Testis (tissue), 3 donors: ENCODE data around the gene PHLDA1. TPM values are rescaled to one million over a fixed set of nuclear protein-coding genes. Genes with fewer than 3 reads are reported as not detected.

Experiments used
- DNase-seq: peaks from one replicate; pipeline ENCODE4 v3.0.0-alpha.2; 2019
- H3K27ac ChIP-seq, 2 donors: fragments of 200-600 bp; sonication (generic); one replicate each; pipeline ENCODE4 v1.5.1; 2019
- H3K27me3 ChIP-seq: fragments of 200-600 bp; sonication (generic); one replicate; pipeline ENCODE4 v1.5.1; 2019
- H3K36me3 ChIP-seq: fragments of 200-600 bp; sonication (generic); one replicate; pipeline ENCODE4 v1.5.1; 2017; ENCODE audit warnings: low read depth; ENCODE audit errors: missing control alignments
- H3K4me1 ChIP-seq: fragments of 200-600 bp; sonication (generic); one replicate; pipeline ENCODE4 v1.5.1; 2019
- H3K4me3 ChIP-seq, 2 donors: fragments of 200-600 bp; sonication (generic); one replicate each; pipeline ENCODE4 v1.5.1; 2017 to 2019
- H3K9me3 ChIP-seq: fragments of 200-600 bp; sonication (generic); one replicate; pipeline ENCODE4 v1.5.1; 2017
- CTCF ChIP-seq, 3 experiments: fragments of 450-650 bp in 2 of 3; fragments of 200-600 bp in 1 of 3; sonication (generic) in 1 of 3; IDR thresholded peaks; one replicate each; pipeline ENCODE4 v1.5.1; 2016 to 2019; ENCODE audit warnings: antibody characterized with exemption in 3 of 3, mild to moderate bottlenecking in 2 of 3, moderate library complexity in 1 of 3
- POLR2A ChIP-seq: fragments of 450-650 bp; IDR thresholded peaks from one replicate; pipeline ENCODE4 v1.6.1; 2017; ENCODE audit warnings: antibody characterized with exemption, mild to moderate bottlenecking, moderate library complexity
- WGBS, 2 donors: methylation state at CpG; one replicate each; pipeline ENCODE4 v1.1.5; 2018; 5-methylcytosine and 5-hydroxymethylcytosine counted together
- intact Hi-C: fragments of 100-400 bp; cut with DNase I; formaldehyde crosslinking; loops from one replicate; pipeline ENCODE4 v1.15.1; 2023; ENCODE audit warnings: low total_unique reads
- polyA plus RNA-seq: library from polyadenylated mRNA; stranded (reverse); fragments of 350-450 nt; fragmentation: Illumina TruSeq; extraction: RNeasy Lipid Tissue Mini Kit (QIAGEN cat#74804); gene quantifications from one replicate; pipeline ENCODE4 v1.2.3, GENCODE V29; 2014; ENCODE audit warnings: low read depth, low replicate concordance; ENCODE audit not compliant: insufficient read depth
- total RNA-seq, 2 donors: library from RNA; depleted of rRNA; stranded (reverse); fragments of >200 nt; gene quantifications; one replicate each; pipeline ENCODE4 v1.2.3, GENCODE V29; 2016

PHLDA1 gene
- total and polyA plus RNA-seq, 3 donors from 2014 or later = 7.7 to 10.9 (median 8.2) TPM

- 89 to 92% methylated on average over 4 of the region's 4 CpGs for WGBS, 2 donors
- H3K4me3 ChIP-seq = no peak overlapping the region
- no peaks in the 10 kb centered on the region for H3K36me3 ChIP-seq
- no peak for DNase-seq
- no peaks in the 10 kb centered on the region for H3K27me3 ChIP-seq
- no peak for TF ChIP-seq CTCF (IDR thresholded peaks at IDR 0.05)
- no peak for TF ChIP-seq POLR2A
- intact Hi-C loops = no loop called here
- H3K27ac ChIP-seq = no peak overlapping the region
- H3K4me1 ChIP-seq = no peaks in the 10 kb centered on the region
- no peaks in the 10 kb centered on the region for H3K9me3 ChIP-seq
These were observed 18.1 kb upstream of the PHLDA1 start for GRCh38 chr12:76049575-76050251.

GRCh38 chr12:76047742-76048141 is 16.2 kb upstream of the PHLDA1 start:
- Histone ChIP-seq H3K9me3 (no peaks in the 10 kb centered on the region), H3K36me3 (no peaks in the 10 kb centered on the region)
- DNase-seq = no peak

GRCh38 chr12:76047060-76047459 is 15.5 kb upstream of the PHLDA1 start:
- Histone ChIP-seq H3K27ac (no peak overlapping the region), H3K4me1 (no peaks in the 10 kb centered on the region), H3K27me3 (no peaks in the 10 kb centered on the region), H3K36me3 (no peaks in the 10 kb centered on the region), H3K4me3 (no peak overlapping the region), H3K9me3 (no peaks in the 10 kb centered on the region)
- 95 to 98% methylated on average over 2 of the region's 2 CpGs for WGBS, 2 donors
- DNase-seq = no peak
- intact Hi-C loops = no loop called here
- no peak for TF ChIP-seq CTCF (IDR thresholded peaks at IDR 0.05)
- no peak for TF ChIP-seq POLR2A

More at GRCh38 chr12:76047742-76048141, 16.2 kb upstream of the PHLDA1 start:
- no peak for TF ChIP-seq POLR2A
- no peak overlapping the region for H3K4me3 ChIP-seq
- intact Hi-C loops = no loop called here
- WGBS, 2 donors = 89% methylated on average over 2 of the region's 2 CpGs
- H3K27me3 ChIP-seq = no peaks in the 10 kb centered on the region
- H3K27ac ChIP-seq = no peak overlapping the region
- no peaks in the 10 kb centered on the region for H3K4me1 ChIP-seq

- intact Hi-C loops = no loop called here
- WGBS, 2 donors = 96% methylated on average over 4 of the region's 4 CpGs
These were observed 11.8 kb upstream of the PHLDA1 start for GRCh38 chr12:76043377-76043776.

GRCh38 chr12:76042147-76042546 is 10.6 kb upstream of the PHLDA1 start:
- H3K27me3 ChIP-seq = no peaks in the 10 kb centered on the region
- H3K4me3 ChIP-seq = no peak overlapping the region
- no peaks in the 10 kb centered on the region for H3K36me3 ChIP-seq
- H3K9me3 ChIP-seq = no peaks in the 10 kb centered on the region
- WGBS, 2 donors = 83 to 91% methylated on average over 2 of the region's 2 CpGs
- H3K4me1 ChIP-seq = no peaks in the 10 kb centered on the region
- no peak for DNase-seq
- no peak overlapping the region for H3K27ac ChIP-seq
- no peak for TF ChIP-seq POLR2A
- TF ChIP-seq CTCF (IDR thresholded peaks at IDR 0.05) = no peak
- intact Hi-C loops = no loop called here

More at GRCh38 chr12:76043377-76043776, 11.8 kb upstream of the PHLDA1 start:
- DNase-seq = no peak
- Histone ChIP-seq H3K36me3 (no peaks in the 10 kb centered on the region), H3K9me3 (no peaks in the 10 kb centered on the region), H3K27me3 (no peaks in the 10 kb centered on the region), H3K4me1 (no peaks in the 10 kb centered on the region), H3K27ac (no peak overlapping the region), H3K4me3 (no peak overlapping the region)
- TF ChIP-seq POLR2A = no peak
- no peak for TF ChIP-seq CTCF (IDR thresholded peaks at IDR 0.05)
